Eye (tissue), 1 donor: Measurements from ENCODE around the gene ELK3.
"Not testable (repeated sequence)": the region's sequence is repeated elsewhere in the genome, so short reads cannot be mapped to it uniquely, and the experiment has no call there.

ENCODE experiments used
- DNase-seq: peaks from one replicate; pipeline ENCODE4 v3.0.0-alpha.2; 2015

ELK3 gene

GRCh38 chr12:96311191-96311590 is 117.0 kb downstream of the ELK3 start:
- DNase-seq, result no peak

DNA sequence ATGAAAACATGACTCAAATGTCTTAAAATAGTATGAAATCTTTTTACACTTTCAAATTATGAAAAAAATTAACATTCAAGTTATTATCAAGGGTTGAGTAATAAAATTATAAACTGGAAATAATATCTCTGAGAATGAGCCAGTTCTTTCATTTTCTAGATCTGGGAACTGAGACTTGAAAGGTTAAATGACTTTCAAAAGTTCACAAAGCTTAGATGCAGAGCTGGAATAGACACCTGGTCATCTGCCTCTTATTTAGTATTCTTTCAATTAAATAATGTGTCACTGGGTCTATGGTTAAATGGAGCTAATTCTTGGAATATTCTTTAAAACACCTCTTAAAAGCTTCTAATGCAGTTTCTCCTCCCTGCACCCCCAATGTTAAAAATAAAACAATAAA is 119.4 kb downstream of the ELK3 start:
- no peak for DNase-seq

DNA sequence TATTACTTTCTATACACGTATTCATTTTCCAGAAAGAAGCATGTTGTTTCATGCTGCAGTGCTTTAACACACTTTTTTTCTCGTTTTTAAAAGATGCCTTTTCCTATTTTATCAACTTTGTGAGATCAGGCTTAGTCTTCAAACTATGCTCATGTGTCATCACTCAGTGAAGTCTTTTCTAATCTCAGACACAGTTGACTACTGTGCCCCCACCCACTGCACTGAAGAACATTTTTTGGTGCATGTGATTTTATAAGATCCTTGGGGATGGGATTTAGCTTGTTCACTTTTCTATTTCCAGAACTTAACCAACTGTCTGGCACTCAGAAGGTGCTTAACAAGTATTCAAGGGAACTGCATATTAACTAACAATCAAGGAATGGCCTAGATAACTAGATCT is 120.5 kb downstream of the ELK3 start:
- DNase-seq, result no peak

- not testable (repeated sequence) for DNase-seq
Measured at GRCh38 chr12:96315741-96316481, 121.7 kb downstream of the ELK3 start.

DNA sequence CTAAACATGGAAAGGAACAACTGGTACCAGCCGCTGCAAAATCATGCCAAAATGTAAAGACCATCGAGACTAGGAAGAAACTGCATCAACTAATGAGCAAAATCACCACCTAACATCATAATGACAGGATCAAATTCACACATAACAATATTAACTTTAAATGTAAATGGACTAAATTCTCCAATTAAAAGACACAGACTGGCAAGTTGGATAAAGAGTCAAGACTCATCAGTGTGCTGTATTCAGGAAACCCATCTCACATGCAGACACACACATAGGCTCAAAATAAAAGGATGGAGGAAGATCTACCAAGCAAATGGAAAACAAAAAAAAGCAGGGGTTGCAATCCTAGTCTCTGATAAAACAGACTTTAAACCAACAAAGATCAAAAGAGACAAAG is 123.6 kb downstream of the ELK3 start:
- DNase-seq, result not testable (repeated sequence)
